HG02571 (cell line): ENCODE measurements around the gene HEXIM1.
A peak's percentile ranks its signal among the peaks of the same experiment; 100 is the strongest.

Source experiments
- ATAC-seq: cut with Tn5 transposase; IDR thresholded peaks from one replicate; pipeline ENCODE4 v1.9.1; 2021; ENCODE audit warnings: mild to moderate bottlenecking, moderate library complexity; ENCODE audit not compliant: unreplicated experiment

The HEXIM1 gene

GRCh38 chr17:45145035-45145389 lies 3.3 kb upstream of the HEXIM1 start:
- no peak for ATAC-seq

- ATAC-seq = no peak
Observed at GRCh38 chr17:45146166-45146565, 2.1 kb upstream of the HEXIM1 start.

GRCh38 chr17:45146592-45146889 lies 1.7 kb upstream of the HEXIM1 start:
- no peak for ATAC-seq

GRCh38 chr17:45146890-45147580 lies 1.2 kb upstream of the HEXIM1 start:
- ATAC-seq = no peak

GRCh38 chr17:45147581-45148182 lies 593 bp upstream of the HEXIM1 start:
- no peak for ATAC-seq

- no peak for ATAC-seq
Observed at GRCh38 chr17:45149037-45149668, 878 bp downstream of the HEXIM1 start.

GRCh38 chr17:45149669-45150664 lies 1.7 kb downstream of the HEXIM1 start:
- ATAC-seq = no peak

- ATAC-seq = no peak
Observed at GRCh38 chr17:45150911-45151809, 2.9 kb downstream of the HEXIM1 start.

- ATAC-seq = no peak
Observed at GRCh38 chr17:45155029-45155428, 6.8 kb downstream of the HEXIM1 start.

GRCh38 chr17:45155483-45155882 lies 7.2 kb downstream of the HEXIM1 start:
- no peak for ATAC-seq

GRCh38 chr17:45156242-45156641 lies 8.0 kb downstream of the HEXIM1 start:
- ATAC-seq = no peak

- ATAC-seq = peak; percentile 18
Observed at GRCh38 chr17:45160447-45161287, 12.4 kb downstream of the HEXIM1 start.

- peak; percentile 83 for ATAC-seq
Observed at GRCh38 chr17:45161288-45162024, 13.2 kb downstream of the HEXIM1 start, which contains the start of gene HEXIM2. Gene HEXIM2, plus strand, starts transcription at chr17:45161875. Its CDS starts 919 bp downstream, at chr17:45162794.

- no peak for ATAC-seq
Observed at GRCh38 chr17:45162025-45162687, 13.9 kb downstream of the HEXIM1 start.

- no peak for ATAC-seq
Observed at GRCh38 chr17:45164734-45165269, 16.5 kb downstream of the HEXIM1 start.

GRCh38 chr17:45168991-45169752 lies 20.9 kb downstream of the HEXIM1 start:
- no peak for ATAC-seq

- no peak for ATAC-seq
Observed at GRCh38 chr17:45170280-45170930, 22.1 kb downstream of the HEXIM1 start.
